ENCODE data around the gene C1QTNF8.

Gene C1QTNF8

GRCh38 chr16:1127101-1127500 lies 31.1 kb upstream of the C1QTNF8 start:
- DNase-seq, result no peak

- DNase-seq, result no peak
Observed at GRCh38 chr16:1126586-1126985, 30.5 kb upstream of the C1QTNF8 start.

DNA sequence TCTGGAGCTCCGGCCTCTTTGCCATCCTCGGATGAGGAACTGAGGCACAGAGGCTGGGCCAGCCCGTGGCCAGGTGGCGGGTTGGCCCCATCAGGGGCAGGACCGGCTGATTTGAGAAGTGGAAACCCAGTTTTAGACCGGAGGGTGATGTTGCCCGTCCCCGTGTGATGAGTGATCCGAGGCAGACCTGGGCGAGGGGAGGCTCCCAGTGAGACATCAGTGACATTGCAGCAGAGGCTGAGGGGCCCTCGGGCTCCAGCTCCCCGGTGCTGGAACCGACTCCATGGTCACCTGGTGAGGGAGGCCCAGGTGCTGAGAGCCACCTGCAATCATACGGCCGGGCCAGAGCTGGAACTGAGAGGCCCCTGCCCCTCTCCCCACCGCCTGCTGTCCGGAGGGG lies 30.0 kb upstream of the C1QTNF8 start:
- no peak for DNase-seq

DNA sequence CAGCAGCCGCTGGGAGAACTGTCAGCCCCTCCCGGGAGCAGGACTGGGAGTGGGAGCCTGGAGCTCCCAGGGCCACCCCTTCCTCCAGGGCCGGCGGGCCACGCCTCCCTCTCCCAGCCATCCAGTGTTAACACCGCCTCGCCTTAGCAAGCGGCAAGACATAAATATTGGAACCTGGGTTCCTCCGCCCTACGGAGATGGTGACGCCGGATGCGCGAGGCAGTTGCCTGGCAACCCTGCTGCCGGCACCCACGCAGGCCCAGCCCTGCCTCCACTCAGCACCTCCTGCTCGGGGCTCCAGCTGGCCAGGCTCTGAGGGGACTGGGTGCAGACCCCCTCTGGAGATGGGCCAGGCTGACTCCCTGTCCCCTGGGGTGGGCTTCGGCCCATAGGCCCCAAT lies 29.4 kb upstream of the C1QTNF8 start:
- no peak for DNase-seq

- DNase-seq, result no peak
Observed at GRCh38 chr16:1124795-1125194, 28.8 kb upstream of the C1QTNF8 start.

DNA sequence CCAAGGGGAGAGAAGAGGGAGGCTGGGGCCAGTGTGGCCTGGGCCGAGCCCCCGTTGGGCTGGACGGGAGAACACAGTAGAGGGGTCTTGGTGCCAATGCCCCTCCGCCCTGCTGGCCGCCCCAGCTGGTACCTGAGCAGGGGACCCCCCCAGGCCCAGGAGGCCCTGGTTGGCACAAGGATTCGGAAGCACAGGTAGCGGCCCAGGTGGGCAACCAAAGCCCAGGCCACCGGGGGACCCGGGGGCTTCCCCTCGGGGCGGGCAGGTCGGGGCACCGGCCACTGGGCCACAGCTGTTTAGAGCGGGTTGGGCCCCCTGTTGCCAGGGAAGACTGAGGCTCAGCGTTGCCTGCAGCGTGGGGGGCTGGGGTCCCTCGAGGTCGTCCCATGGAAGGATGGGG lies 28.2 kb upstream of the C1QTNF8 start:
- DNase-seq, result no peak

DNA sequence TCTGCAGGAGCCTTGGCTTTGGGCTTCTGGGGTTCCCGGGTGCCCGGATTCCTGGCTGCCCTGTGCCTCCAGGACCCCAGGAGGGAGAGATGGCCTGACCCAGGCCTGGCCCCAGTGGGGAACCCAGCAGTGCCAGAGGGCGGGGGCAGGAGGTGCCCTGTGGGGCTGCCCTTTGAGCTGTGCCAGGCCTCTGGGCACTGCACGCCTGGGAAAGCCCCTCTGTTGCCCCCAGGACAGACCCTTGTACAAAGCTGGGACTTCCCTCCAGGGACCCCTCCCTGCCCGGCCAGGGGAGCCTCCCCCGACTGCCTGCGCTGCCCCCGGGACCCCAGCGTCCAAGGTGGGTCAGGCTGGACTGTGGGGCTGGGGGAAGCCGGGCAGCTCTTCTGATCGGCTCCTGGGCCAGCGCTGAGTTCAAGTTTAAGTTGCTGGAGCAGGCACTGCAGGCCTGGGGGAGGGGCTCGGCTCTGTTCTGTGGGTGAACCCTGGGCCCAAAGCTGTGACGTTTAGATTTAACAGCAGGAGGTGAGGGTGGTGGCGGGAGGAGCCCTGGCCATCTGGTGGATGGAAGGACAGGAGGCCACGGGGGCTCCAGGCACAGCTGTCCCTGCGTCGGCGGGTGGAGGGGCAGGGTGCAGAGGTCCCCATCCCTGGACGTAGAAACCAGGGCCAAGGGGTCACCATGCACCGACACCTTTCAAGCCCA lies 27.6 kb upstream of the C1QTNF8 start:
- no peak for DNase-seq

DNA sequence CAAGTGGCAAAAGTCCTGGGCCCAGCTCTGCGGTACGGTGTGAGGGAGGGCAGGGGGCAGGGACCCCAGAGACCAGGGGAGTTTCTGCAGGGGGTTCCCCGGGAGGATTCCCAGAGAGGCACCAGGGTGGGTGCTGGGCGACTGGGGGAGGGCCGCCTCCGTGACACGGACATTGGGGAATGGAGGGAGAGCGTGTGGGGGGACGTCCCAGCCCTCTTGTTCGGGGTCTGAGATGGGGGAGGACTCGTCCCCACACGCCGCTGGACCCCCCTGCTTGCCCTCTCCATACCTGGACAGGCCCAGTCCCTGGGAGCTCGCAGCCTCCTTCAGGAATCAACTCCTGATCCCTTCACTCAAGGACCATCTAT lies 26.3 kb upstream of the C1QTNF8 start:
- no peak for DNase-seq

GRCh38 chr16:1121601-1122397 lies 25.8 kb upstream of the C1QTNF8 start:
- DNase-seq, result no peak

- DNase-seq, result no peak
Observed at GRCh38 chr16:1121009-1121408, 25.0 kb upstream of the C1QTNF8 start.

DNA sequence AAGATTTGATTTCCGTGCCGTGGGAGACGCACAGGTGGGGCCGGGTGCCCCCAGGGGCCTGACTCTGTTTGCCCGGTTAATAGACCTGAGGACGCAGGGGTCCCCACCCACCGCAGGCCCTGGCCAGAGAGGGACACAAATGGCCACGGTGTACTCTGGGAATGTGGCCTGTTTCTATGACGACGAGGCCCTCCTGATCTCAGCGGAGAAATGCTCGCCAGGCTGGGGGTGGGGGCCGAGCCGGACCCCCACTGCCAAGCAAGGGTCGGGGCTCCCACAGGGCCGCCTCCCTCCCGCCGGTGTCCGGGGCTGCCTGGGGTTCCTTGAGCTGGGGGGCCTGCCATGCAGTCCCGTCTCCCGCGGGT lies 24.5 kb upstream of the C1QTNF8 start:
- DNase-seq, result no peak

DNA sequence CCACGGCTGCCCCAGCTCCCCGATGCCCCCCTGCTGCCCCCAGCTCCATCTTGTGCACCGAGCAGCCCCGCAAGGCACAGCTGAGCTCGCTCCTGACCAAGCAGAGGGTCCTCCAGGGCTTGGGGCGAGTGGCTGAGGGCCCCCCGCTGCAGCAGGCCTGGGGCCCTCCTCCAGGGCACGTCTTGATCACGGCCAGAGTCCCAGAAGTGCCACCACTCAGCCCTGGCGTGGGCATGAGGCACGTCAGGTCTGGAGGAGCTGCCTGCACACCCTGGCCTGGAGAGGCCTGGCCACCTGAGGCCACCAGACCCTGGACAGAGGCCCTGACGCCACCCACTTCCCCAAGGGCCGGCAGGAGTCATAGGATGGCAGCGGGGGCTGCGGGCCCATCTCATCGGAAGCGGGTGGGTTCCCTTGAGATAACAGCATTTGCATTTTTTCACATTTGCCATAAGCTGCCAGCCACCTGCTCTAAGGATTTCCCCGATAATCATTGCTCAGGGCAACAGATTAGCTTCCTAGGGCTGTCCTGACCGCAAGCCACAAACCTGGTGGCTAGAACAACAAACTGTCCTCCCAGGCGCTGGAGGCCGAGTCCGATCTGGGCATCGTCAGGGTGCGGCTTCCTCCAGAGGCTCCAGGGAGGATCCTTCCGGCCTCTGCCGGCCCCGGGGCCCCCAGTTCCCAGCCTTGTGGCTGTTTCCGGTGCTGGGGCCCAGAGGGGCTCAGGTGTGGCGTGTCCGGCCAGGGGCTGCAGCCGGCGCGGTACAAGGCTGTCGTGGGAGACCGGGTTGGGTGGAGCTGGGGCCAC lies 23.9 kb upstream of the C1QTNF8 start:
- DNase-seq, result no peak

- no peak for DNase-seq
Observed at GRCh38 chr16:1119129-1119528, 23.1 kb upstream of the C1QTNF8 start.

DNA sequence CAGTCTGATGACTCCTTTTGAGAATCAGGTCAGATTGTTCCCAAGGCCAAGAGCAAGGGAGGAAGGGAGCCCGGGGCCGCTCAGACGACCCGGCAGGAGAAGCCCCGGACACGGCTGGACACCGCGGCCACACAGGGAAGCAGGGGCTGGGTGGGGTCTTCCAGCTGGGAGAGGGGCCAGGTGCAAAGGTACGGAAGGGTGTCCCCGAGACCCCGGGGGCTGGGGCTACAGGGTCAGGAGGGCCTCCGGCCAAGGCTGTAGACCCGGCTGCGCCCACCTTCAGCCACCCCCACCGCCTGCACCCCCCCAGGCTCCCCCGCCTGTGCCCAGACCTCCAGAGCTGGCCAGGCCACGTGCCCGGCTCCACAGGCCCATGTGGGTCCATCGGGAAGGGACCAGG lies 21.9 kb upstream of the C1QTNF8 start:
- no peak for DNase-seq

DNA sequence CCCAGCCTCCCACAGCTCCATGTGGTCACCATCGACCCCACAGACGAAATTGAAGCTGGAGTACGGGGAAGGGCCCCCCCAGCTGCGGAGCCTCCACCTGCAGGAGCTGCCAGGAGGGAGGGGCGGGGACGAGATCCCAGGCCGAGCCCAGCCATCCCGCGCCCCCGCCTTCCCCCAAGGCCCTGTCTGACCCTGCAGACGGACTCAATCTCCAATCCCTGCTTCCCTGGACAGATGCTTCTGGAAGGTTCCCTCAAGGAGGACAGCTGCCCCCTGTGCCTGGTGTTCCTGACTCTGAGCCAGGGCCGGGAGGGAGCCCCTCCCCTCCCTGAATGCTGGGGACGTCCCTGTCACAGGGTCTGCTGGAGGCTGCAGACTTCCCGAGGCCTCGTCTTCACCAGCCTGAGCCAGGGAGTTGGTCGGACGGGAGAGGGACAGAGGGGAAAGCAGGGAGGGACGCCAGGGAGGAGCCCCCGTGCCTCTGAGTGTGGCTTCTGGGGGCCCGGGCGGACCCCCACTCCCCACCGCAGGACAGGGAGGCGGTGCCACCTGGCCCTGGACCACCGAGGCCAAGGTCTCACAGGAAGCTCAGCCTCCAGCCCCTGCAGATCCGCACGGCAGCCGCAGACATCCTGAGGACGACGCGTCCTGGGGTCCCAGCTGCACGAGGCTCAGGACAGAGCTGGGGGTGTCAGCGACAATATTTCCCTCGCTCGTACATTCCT lies 21.3 kb upstream of the C1QTNF8 start:
- DNase-seq, result no peak

DNA sequence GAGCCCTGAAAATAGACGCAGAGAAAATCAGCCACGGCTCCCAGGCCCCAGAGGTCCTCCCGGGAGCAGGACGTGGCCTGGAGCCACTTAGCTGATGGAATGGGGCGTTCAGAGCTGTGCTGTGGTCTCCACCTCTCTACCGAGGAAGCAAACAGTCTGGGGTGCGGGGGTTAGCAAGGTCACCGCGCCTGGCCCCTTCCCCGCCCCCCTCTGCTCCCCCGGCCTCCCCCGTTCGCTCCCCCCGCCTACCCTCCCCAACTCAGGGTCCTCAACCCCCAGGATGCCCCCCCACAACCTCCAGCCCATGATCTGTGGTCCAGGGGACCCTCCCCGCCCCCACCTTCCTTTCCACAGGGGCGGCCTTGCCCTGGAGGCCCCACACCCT lies 20.6 kb upstream of the C1QTNF8 start:
- DNase-seq, result no peak

- no peak for DNase-seq
Observed at GRCh38 chr16:1113889-1114526, 18.0 kb upstream of the C1QTNF8 start.

- DNase-seq, result no peak
Observed at GRCh38 chr16:1113489-1113888, 17.4 kb upstream of the C1QTNF8 start.

DNA sequence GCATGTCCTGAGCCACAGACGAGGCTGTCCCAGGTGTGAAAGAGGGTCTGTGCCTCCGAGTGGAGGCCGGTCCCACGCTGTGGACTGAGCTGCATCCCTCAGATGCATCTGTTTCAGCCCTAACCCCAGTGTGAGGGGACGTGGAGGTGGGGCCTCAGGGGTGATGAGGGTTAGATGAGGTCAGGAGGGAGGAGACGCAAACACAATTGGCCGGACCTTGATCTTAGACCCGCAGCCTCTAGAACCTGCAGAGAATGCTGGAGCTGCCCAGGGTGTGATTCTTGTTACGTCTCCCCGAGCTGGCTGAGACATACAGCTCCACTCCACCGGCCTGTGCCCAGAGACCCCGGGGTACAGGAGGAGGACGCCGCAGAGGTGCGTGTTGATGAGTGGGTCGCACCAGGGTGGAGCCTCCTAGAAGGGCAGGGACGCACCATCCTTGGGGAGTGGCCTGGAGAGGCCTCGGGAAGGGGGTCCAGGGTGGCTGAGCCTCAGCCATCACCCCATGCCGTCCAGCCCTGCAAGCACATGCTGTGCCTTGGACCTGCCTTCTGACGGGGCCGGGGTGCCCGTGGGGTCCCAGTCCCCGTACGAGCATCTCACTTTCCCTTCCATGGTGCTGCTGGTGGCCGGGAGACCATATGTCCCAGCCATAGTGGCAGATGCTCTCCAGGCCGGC lies 16.6 kb upstream of the C1QTNF8 start:
- DNase-seq, result no peak

DNA sequence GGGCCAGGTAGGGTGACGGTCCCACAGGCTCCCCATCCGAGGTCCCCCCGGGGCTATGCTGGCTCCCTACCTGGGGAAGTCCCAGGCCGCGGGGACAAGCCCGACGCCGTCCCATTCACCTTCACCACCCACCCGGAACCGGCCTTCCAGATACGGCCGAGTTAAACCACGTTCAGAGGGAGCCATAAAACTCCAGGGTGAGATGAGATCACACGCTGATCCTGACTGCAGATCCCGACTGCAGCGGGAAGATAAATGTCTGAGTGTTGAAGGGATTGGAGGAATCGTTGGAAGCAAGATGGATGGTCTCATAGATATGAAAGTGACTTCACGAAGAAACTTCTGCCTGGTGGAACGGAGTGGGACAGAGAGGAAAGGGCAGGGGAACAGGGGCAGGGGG lies 13.6 kb upstream of the C1QTNF8 start:
- DNase-seq, result no peak

GRCh38 chr16:1108299-1109252 lies 12.5 kb upstream of the C1QTNF8 start:
- no peak for DNase-seq
